Measurements from ENCODE around the gene CYP2A13. TPM values are rescaled to one million over a fixed set of nuclear protein-coding genes. Genes with fewer than 3 reads are reported as not detected.
A peak's percentile ranks its signal among the peaks of the same experiment; 100 is the strongest.

Gene CYP2A13
- total and polyA plus RNA-seq, 9 of the 15 experiments (the other 6 are each of a cell fraction or from before 2014, with no cell fraction given), result not detected

DNA sequence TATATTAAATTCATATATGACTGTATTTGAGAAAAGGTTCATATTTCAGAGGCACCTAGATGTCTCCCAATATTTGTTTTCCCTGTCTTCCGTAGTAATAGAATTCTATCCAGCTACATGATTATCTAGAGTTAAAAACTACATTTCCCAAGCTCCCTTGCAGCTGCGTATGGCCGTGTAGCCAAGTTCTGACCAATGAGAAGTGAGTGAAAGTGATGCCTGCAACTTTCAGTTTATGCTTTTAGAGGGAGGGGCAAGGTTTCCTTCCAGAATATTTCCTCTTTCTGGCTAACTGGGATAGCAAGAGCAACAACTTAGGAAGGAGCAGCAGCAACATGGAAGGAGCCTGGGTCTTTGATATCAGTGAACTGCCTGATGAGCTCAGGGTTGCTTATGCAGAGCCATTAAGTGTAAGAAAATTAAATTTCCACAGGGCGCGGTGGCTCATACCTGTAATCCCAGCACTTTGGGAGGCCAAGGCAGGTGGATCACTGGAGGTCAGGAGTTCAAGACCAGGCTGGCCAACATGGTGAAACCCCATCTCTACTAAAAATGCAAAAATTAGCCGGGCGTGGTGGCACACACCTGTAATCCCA is 23.2 kb upstream of the CYP2A13 start (continued):
- TF ChIP-seq NFYB (IDR thresholded peaks at IDR 0.05; ENCODE audit: extremely low read depth, insufficient read length) (peak; percentile 92), SRF (CRISPR knock-in tag; IDR thresholded peaks at IDR 0.05) (no peak), ATF1 (CRISPR knock-in tag; IDR thresholded peaks at IDR 0.05) (no peak), ATF1 (tag; IDR thresholded peaks at IDR 0.05) (peak; percentile 94), CXXC5 (CRISPR knock-in tag; IDR thresholded peaks at IDR 0.05) (peak; percentile 83), YY1 (IDR thresholded peaks at IDR 0.05; ENCODE audit: borderline replicate concordance in 1 of 3, control insufficient read depth in 1 of 3, extremely low read depth in 1 of 3, insufficient read depth in 3 of 3, insufficient read length in 1 of 3, insufficient replicate concordance in 2 of 3, low read depth in 1 of 3, low read length in 2 of 3) (peak in 1 of 3 experiments; percentile 78), E2F3 (CRISPR knock-in tag; IDR thresholded peaks at IDR 0.05) (no peak), ZNF140 (CRISPR knock-in tag; IDR thresholded peaks at IDR 0.05) (no peak), NCOA6 (IDR thresholded peaks at IDR 0.05) (no peak), NFIC (IDR thresholded peaks at IDR 0.05) (no peak), ERF (CRISPR knock-in tag; IDR thresholded peaks at IDR 0.05) (no peak), ZNF316 (IDR thresholded peaks at IDR 0.05) (no peak), MBD2 (IDR thresholded peaks at IDR 0.05; ENCODE audit: borderline replicate concordance, low read depth) (peak; percentile 73; the same call in 1 of the 2 replicates), ZNF507 (tag; conservative IDR thresholded peaks at IDR 0.05) (no peak), NCOA1 (IDR thresholded peaks at IDR 0.05; ENCODE audit: low read depth) (no peak), CREB1 (IDR thresholded peaks at IDR 0.05) (peak; percentile 72), CREB1 (CRISPR knock-in tag; IDR thresholded peaks at IDR 0.05) (peak; percentile 68), SAFB2 (IDR thresholded peaks at IDR 0.05; ENCODE audit: borderline replicate concordance, low read depth, low read length, severe bottlenecking) (no peak), ELF2 (CRISPR knock-in tag; IDR thresholded peaks at IDR 0.05) (no peak), ZNF584 (CRISPR knock-in tag; IDR thresholded peaks at IDR 0.05; ENCODE audit: low read depth) (no peak), NRF1 (conservative IDR thresholded peaks at IDR 0.05 in 1 of 2, IDR thresholded peaks at IDR 0.05 in 1 of 2) (peak; percentile 44 to 63; a peak in 3 of 4 replicates), ARID2 (IDR thresholded peaks at IDR 0.05) (no peak), ASH1L (IDR thresholded peaks at IDR 0.05; ENCODE audit: borderline replicate concordance, low read depth, partially characterized antibody) (no peak)
- TF ChIP-seq, protein P1, sequence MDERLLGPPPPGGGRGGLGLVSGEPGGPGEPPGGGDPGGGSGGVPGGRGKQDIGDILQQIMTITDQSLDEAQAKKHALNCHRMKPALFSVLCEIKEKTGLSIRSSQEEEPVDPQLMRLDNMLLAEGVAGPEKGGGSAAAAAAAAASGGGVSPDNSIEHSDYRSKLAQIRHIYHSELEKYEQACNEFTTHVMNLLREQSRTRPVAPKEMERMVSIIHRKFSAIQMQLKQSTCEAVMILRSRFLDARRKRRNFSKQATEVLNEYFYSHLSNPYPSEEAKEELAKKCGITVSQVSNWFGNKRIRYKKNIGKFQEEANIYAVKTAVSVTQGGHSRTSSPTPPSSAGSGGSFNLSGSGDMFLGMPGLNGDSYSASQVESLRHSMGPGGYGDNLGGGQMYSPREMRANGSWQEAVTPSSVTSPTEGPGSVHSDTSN (CRISPR knock-in tag; IDR thresholded peaks at IDR 0.05; ENCODE audit: low read depth), result no peak
- TF ChIP-seq, protein P1 (tag; conservative IDR thresholded peaks at IDR 0.05; ENCODE audit: low read depth), result no peak
- TF ChIP-seq, protein P2, sequence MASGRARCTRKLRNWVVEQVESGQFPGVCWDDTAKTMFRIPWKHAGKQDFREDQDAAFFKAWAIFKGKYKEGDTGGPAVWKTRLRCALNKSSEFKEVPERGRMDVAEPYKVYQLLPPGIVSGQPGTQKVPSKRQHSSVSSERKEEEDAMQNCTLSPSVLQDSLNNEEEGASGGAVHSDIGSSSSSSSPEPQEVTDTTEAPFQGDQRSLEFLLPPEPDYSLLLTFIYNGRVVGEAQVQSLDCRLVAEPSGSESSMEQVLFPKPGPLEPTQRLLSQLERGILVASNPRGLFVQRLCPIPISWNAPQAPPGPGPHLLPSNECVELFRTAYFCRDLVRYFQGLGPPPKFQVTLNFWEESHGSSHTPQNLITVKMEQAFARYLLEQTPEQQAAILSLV (tag; IDR thresholded peaks at IDR 0.05), result no peak
- TF ChIP-seq, protein P3, sequence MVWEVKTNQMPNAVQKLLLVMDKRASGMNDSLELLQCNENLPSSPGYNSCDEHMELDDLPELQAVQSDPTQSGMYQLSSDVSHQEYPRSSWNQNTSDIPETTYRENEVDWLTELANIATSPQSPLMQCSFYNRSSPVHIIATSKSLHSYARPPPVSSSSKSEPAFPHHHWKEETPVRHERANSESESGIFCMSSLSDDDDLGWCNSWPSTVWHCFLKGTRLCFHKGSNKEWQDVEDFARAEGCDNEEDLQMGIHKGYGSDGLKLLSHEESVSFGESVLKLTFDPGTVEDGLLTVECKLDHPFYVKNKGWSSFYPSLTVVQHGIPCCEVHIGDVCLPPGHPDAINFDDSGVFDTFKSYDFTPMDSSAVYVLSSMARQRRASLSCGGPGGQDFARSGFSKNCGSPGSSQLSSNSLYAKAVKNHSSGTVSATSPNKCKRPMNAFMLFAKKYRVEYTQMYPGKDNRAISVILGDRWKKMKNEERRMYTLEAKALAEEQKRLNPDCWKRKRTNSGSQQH (CRISPR knock-in tag; IDR thresholded peaks at IDR 0.05), result no peak
